NCI-H146 (cell line): Measurements from ENCODE around the gene FOXP2.

ENCODE experiments used
- DNase-seq: peaks from one replicate; lab custom pipeline; 2025; lab: John Stamatoyannopoulos, UW

The FOXP2 gene

GRCh38 chr7:114657279-114657678 is 242.7 kb downstream of the FOXP2 start:
- DNase-seq, result no peak

GRCh38 chr7:114658216-114658615 is 243.6 kb downstream of the FOXP2 start:
- DNase-seq, result no peak

GRCh38 chr7:114659409-114660125 is 245.0 kb downstream of the FOXP2 start:
- no peak for DNase-seq

- peak; percentile 94 for DNase-seq
These were observed 245.5 kb downstream of the FOXP2 start for GRCh38 chr7:114660126-114660486.

- no peak for DNase-seq
These were observed 246.1 kb downstream of the FOXP2 start for GRCh38 chr7:114660753-114661152.

GRCh38 chr7:114662002-114662677 is 247.5 kb downstream of the FOXP2 start:
- peak; percentile 7 for DNase-seq

- peak; percentile 57 for DNase-seq
These were observed 248.9 kb downstream of the FOXP2 start for GRCh38 chr7:114663502-114663901.

GRCh38 chr7:114670676-114671075 is 256.1 kb downstream of the FOXP2 start:
- DNase-seq, result no peak

GRCh38 chr7:114671563-114672123 is 257.0 kb downstream of the FOXP2 start:
- no peak for DNase-seq

GRCh38 chr7:114678116-114678515 is 263.5 kb downstream of the FOXP2 start:
- DNase-seq, result no peak

- no peak for DNase-seq
These were observed 272.6 kb downstream of the FOXP2 start for GRCh38 chr7:114687238-114687637.

- no peak for DNase-seq
These were observed 273.9 kb downstream of the FOXP2 start for GRCh38 chr7:114688443-114689055.

- no peak for DNase-seq
These were observed 274.8 kb downstream of the FOXP2 start for GRCh38 chr7:114689406-114689805.

GRCh38 chr7:114691605-114692004 is 277.0 kb downstream of the FOXP2 start:
- no peak for DNase-seq

- DNase-seq, result no peak
These were observed 280.6 kb downstream of the FOXP2 start for GRCh38 chr7:114695182-114695581.

GRCh38 chr7:114700247-114700928 is 285.8 kb downstream of the FOXP2 start:
- DNase-seq, result no peak

GRCh38 chr7:114703677-114704076 is 289.1 kb downstream of the FOXP2 start:
- no peak for DNase-seq

GRCh38 chr7:114708646-114709045 is 294.0 kb downstream of the FOXP2 start:
- no peak for DNase-seq

- no peak for DNase-seq
These were observed 295.9 kb downstream of the FOXP2 start for GRCh38 chr7:114710499-114710898.

- DNase-seq, result no peak
These were observed 296.6 kb downstream of the FOXP2 start for GRCh38 chr7:114711241-114711640.

GRCh38 chr7:114715907-114716306 is 301.3 kb downstream of the FOXP2 start:
- no peak for DNase-seq

- no peak for DNase-seq
These were observed 304.2 kb downstream of the FOXP2 start for GRCh38 chr7:114718861-114719260.
